IgD-negative memory B cell (primary cell): Measurements from ENCODE around the gene RBPJ. TPM values are rescaled to one million over a fixed set of nuclear protein-coding genes. Genes with fewer than 3 reads are reported as not detected.
"Not testable (repeated sequence)": the region's sequence is repeated elsewhere in the genome, so short reads cannot be mapped to it uniquely, and the experiment has no call there.

Source experiments
- H3K27ac Mint-ChIP-seq, 3 donors: one replicate each; pipeline ENCODE4 v1.8.0; 2020 to 2022; ENCODE audit warnings: mild to moderate bottlenecking in 3 of 3, mixed read lengths in 3 of 3, moderate library complexity in 1 of 3
- H3K27me3 Mint-ChIP-seq: one replicate; pipeline ENCODE4 v1.8.0; 2021; ENCODE audit warnings: mixed read lengths
- H3K36me3 Mint-ChIP-seq: one replicate; pipeline ENCODE4 v1.8.0; 2020; ENCODE audit warnings: mild to moderate bottlenecking, mixed read lengths
- H3K4me1 Mint-ChIP-seq, 3 donors: one replicate each; pipeline ENCODE4 v1.8.0; 2020 to 2022; ENCODE audit warnings: mixed read lengths in 3 of 3, mild to moderate bottlenecking in 1 of 3
- H3K4me3 Mint-ChIP-seq, 4 donors: one replicate each; pipeline ENCODE4 v1.8.0; 2020 to 2022; ENCODE audit warnings: mild to moderate bottlenecking in 4 of 4, mixed read lengths in 4 of 4, moderate library complexity in 3 of 4
- H3K9me3 Mint-ChIP-seq, 3 donors: one replicate each; pipeline ENCODE4 v1.8.0; 2020 to 2021; ENCODE audit warnings: mixed read lengths in 3 of 3, mild to moderate bottlenecking in 1 of 3
- polyA plus RNA-seq: library from polyadenylated mRNA; unstranded; fragments of 300-500 nt; fragmentation: Illumina TruSeq; gene quantifications from one replicate; pipeline ENCODE4 v1.2.3, GENCODE V29; 2021

Gene RBPJ
- polyA plus RNA-seq, 1 donor from 2014 or later = 55.5 TPM

- no peaks in the 10 kb centered on the region for H3K27me3 Mint-ChIP-seq
- H3K9me3 Mint-ChIP-seq = no peaks in the 10 kb centered on the region
- H3K36me3 Mint-ChIP-seq = no peaks in the 10 kb centered on the region
- no peak overlapping the region for H3K4me3 Mint-ChIP-seq
- peaks cover 4 to 5% (median 5%) of the 10 kb centered on the region in 3 donors for H3K4me1 Mint-ChIP-seq
- no peak overlapping the region for H3K27ac Mint-ChIP-seq
Measured at GRCh38 chr4:26296514-26296913, 24.3 kb upstream of the RBPJ start.

- Mint-ChIP-seq H3K4me3 (no peak overlapping the region), H3K4me1 (peaks cover 4 to 5% (median 5%) of the 10 kb centered on the region in 3 donors), H3K36me3 (no peaks in the 10 kb centered on the region), H3K27me3 (no peaks in the 10 kb centered on the region), H3K27ac (no peak overlapping the region), H3K9me3 (no peaks in the 10 kb centered on the region)
Measured at GRCh38 chr4:26297219-26297618, 23.6 kb upstream of the RBPJ start.

GRCh38 chr4:26298198-26298947 is 22.4 kb upstream of the RBPJ start:
- Mint-ChIP-seq H3K27ac (no peak overlapping the region), H3K4me1 (peaks cover 4 to 5% (median 5%) of the 10 kb centered on the region in 3 donors), H3K27me3 (no peaks in the 10 kb centered on the region), H3K4me3 (peak overlapping the region in 1 of 4 donors; percentile 28), H3K9me3 (no peaks in the 10 kb centered on the region), H3K36me3 (no peaks in the 10 kb centered on the region)

- Mint-ChIP-seq H3K36me3 (no peaks in the 10 kb centered on the region), H3K4me1 (peaks cover 4 to 5% (median 5%) of the 10 kb centered on the region in 3 donors), H3K27me3 (no peaks in the 10 kb centered on the region), H3K4me3 (peak overlapping the region; percentile 19 to 86 (median 74)), H3K27ac (peak overlapping the region in 1 of 3 donors; percentile 10), H3K9me3 (no peaks in the 10 kb centered on the region)
Measured at GRCh38 chr4:26299254-26299882, 21.4 kb upstream of the RBPJ start.

GRCh38 chr4:26300314-26301307 is 20.2 kb upstream of the RBPJ start:
- H3K27ac Mint-ChIP-seq = peak overlapping the region in 1 of 3 donors; percentile 8
- no peaks in the 10 kb centered on the region for H3K9me3 Mint-ChIP-seq
- H3K27me3 Mint-ChIP-seq = no peaks in the 10 kb centered on the region
- H3K36me3 Mint-ChIP-seq = no peaks in the 10 kb centered on the region
- peaks cover 4 to 5% (median 5%) of the 10 kb centered on the region in 3 donors for H3K4me1 Mint-ChIP-seq
- H3K4me3 Mint-ChIP-seq = peak overlapping the region in 2 of 4 donors; percentile 23 to 41

- peaks cover 4 to 5% (median 5%) of the 10 kb centered on the region in 3 donors for H3K4me1 Mint-ChIP-seq
- no peak overlapping the region for H3K27ac Mint-ChIP-seq
- H3K9me3 Mint-ChIP-seq = no peaks in the 10 kb centered on the region
- no peaks in the 10 kb centered on the region for H3K27me3 Mint-ChIP-seq
- no peaks in the 10 kb centered on the region for H3K36me3 Mint-ChIP-seq
- H3K4me3 Mint-ChIP-seq = no peak overlapping the region
Measured at GRCh38 chr4:26302031-26302899, 18.5 kb upstream of the RBPJ start.

- Mint-ChIP-seq H3K27ac (no peak overlapping the region), H3K4me3 (no peak overlapping the region), H3K36me3 (no peaks in the 10 kb centered on the region)
Measured at GRCh38 chr4:26303008-26303407, 17.8 kb upstream of the RBPJ start.

GRCh38 chr4:26307037-26307800 is 13.6 kb upstream of the RBPJ start:
- Mint-ChIP-seq H3K4me1 (peaks cover 1 to 2% (median 2%) of the 10 kb centered on the region in 3 donors), H3K4me3 (no peak overlapping the region), H3K36me3 (no peaks in the 10 kb centered on the region), H3K27ac (no peak overlapping the region), H3K9me3 (no peaks in the 10 kb centered on the region), H3K27me3 (no peaks in the 10 kb centered on the region)

More at GRCh38 chr4:26303008-26303407, 17.8 kb upstream of the RBPJ start:
- no peaks in the 10 kb centered on the region for H3K9me3 Mint-ChIP-seq
- H3K27me3 Mint-ChIP-seq = no peaks in the 10 kb centered on the region
- H3K4me1 Mint-ChIP-seq = peaks cover 4 to 5% (median 5%) of the 10 kb centered on the region in 3 donors

GRCh38 chr4:26308568-26308967 is 12.2 kb upstream of the RBPJ start:
- Mint-ChIP-seq H3K36me3 (no peaks in the 10 kb centered on the region), H3K27ac (no peak overlapping the region), H3K9me3 (no peaks in the 10 kb centered on the region), H3K4me1 (peaks cover 6 to 9% (median 7%) of the 10 kb centered on the region in 3 donors), H3K4me3 (no peak overlapping the region), H3K27me3 (no peaks in the 10 kb centered on the region)

- no peaks in the 10 kb centered on the region for H3K27me3 Mint-ChIP-seq
- peaks cover 6 to 9% (median 7%) of the 10 kb centered on the region in 3 donors for H3K4me1 Mint-ChIP-seq
- no peak overlapping the region for H3K4me3 Mint-ChIP-seq
- H3K9me3 Mint-ChIP-seq = peaks cover 2 to 3% (median 2%) of the 10 kb centered on the region in 3 donors
- H3K36me3 Mint-ChIP-seq = peaks cover 2% of the 10 kb centered on the region
- no peak overlapping the region for H3K27ac Mint-ChIP-seq
Measured at GRCh38 chr4:26310264-26310663, 10.6 kb upstream of the RBPJ start.

GRCh38 chr4:26311633-26312032 is 9.2 kb upstream of the RBPJ start:
- Mint-ChIP-seq H3K36me3 (peaks cover 2% of the 10 kb centered on the region), H3K9me3 (peaks cover 3 to 8% (median 5%) of the 10 kb centered on the region in 3 donors), H3K4me3 (no peak overlapping the region), H3K27me3 (no peaks in the 10 kb centered on the region), H3K4me1 (peaks cover 6 to 9% (median 7%) of the 10 kb centered on the region in 3 donors), H3K27ac (peak overlapping the region in 1 of 3 donors; percentile 44)

GRCh38 chr4:26315316-26315932 is 5.4 kb upstream of the RBPJ start:
- Mint-ChIP-seq H3K4me1 (peaks cover 10 to 13% (median 10%) of the 10 kb centered on the region in 3 donors), H3K4me3 (peak overlapping the region in 1 of 4 donors; percentile 69), H3K9me3 (peaks cover 3 to 12% (median 5%) of the 10 kb centered on the region in 3 donors), H3K27ac (peak overlapping the region; percentile 12 to 86 (median 80))
- H3K27me3 Mint-ChIP-seq, H3K36me3 Mint-ChIP-seq: not testable (repeated sequence)

- H3K4me3 Mint-ChIP-seq = peak overlapping the region; percentile 10 to 90 (median 60)
- H3K36me3 Mint-ChIP-seq = peaks cover 2% of the 10 kb centered on the region
- H3K27me3 Mint-ChIP-seq = no peaks in the 10 kb centered on the region
- peak overlapping the region in 2 of 3 donors; percentile 53 to 91 for H3K27ac Mint-ChIP-seq
- peaks cover 7 to 14% (median 12%) of the 10 kb centered on the region in 3 donors for H3K4me1 Mint-ChIP-seq
- peaks cover 3 to 12% (median 5%) of the 10 kb centered on the region in 3 donors for H3K9me3 Mint-ChIP-seq
Measured at GRCh38 chr4:26317766-26318165, 3.0 kb upstream of the RBPJ start.
